OCI-LY1 (cell line): ENCODE results near the gene C19orf33.
A peak's percentile ranks its signal among the peaks of the same experiment; 100 is the strongest.

Source experiments
- H2AFZ ChIP-seq: fragments of 200-600 bp; sonication (generic), shearing (Covaris generic); 2 replicates; pipeline ENCODE4 v1.6.0; 2014; ENCODE audit warnings: antibody characterized with exemption, mild to moderate bottlenecking, low read length
- H3F3A ChIP-seq: fragments of 200-600 bp; sonication (generic), shearing (Covaris generic); 2 replicates; pipeline ENCODE4 v1.6.0; 2014; ENCODE audit warnings: mild to moderate bottlenecking, antibody characterized with exemption, low read length, moderate library complexity; ENCODE audit not compliant: insufficient read depth
- H3K27ac ChIP-seq: fragments of 200-600 bp; sonication (generic); 2 replicates; pipeline ENCODE4 v1.5.1; 2014; ENCODE audit warnings: low read length, mixed run types, mild to moderate bottlenecking, low read depth; ENCODE audit not compliant: poor library complexity, severe bottlenecking
- H3K27me3 ChIP-seq: fragments of 200-600 bp; sonication (generic); 2 replicates; pipeline ENCODE4 v1.6.0; 2014; ENCODE audit warnings: antibody characterized with exemption, mild to moderate bottlenecking, low read length, moderate library complexity; ENCODE audit not compliant: insufficient read depth
- H3K36me3 ChIP-seq: fragments of 200-600 bp; sonication (generic); 2 replicates; pipeline ENCODE4 v1.6.1; 2014; ENCODE audit warnings: mild to moderate bottlenecking, antibody characterized with exemption, low read length, moderate library complexity, mixed read lengths; ENCODE audit not compliant: insufficient read depth
- H3K4me1 ChIP-seq: fragments of 200-600 bp; sonication (generic); 2 replicates; pipeline ENCODE4 v1.5.1; 2014; ENCODE audit warnings: mild to moderate bottlenecking, low read length, moderate library complexity; ENCODE audit not compliant: insufficient read depth, severe bottlenecking
- H3K4me2 ChIP-seq: fragments of 200-600 bp; sonication (generic), shearing (Covaris generic); 2 replicates; pipeline ENCODE4 v1.6.1; 2014; ENCODE audit warnings: low read length
- H3K4me3 ChIP-seq: fragments of 200-600 bp; sonication (generic); 2 replicates; pipeline ENCODE4 v1.5.1; 2014; ENCODE audit warnings: low read length, low read depth, mild to moderate bottlenecking, mixed read lengths; ENCODE audit not compliant: poor library complexity, severe bottlenecking
- H3K79me2 ChIP-seq: fragments of 200-600 bp; shearing (Covaris generic); 2 replicates; pipeline ENCODE4 v1.6.1; 2016; ENCODE audit warnings: mixed run types, low read length, mixed read lengths; ENCODE audit not compliant: insufficient read depth
- H3K9ac ChIP-seq: fragments of 200-600 bp; sonication (generic), shearing (Covaris generic); 2 replicates; pipeline ENCODE4 v1.6.1; 2014; ENCODE audit warnings: mild to moderate bottlenecking, low read length, mixed read lengths
- H3K9me2 ChIP-seq: fragments of 200-600 bp; sonication (generic), shearing (Covaris generic); 2 replicates; pipeline ENCODE4 v1.6.1; 2014; ENCODE audit warnings: low read depth, mild to moderate bottlenecking, low read length, mixed read lengths
- H3K9me3 ChIP-seq: fragments of 200-600 bp; shearing (Covaris generic); 2 replicates; pipeline ENCODE4 v1.6.1; 2014; ENCODE audit warnings: low read length, mixed read lengths
- H4K20me1 ChIP-seq: fragments of 200-600 bp; sonication (generic), shearing (Covaris generic); 2 replicates; pipeline ENCODE4 v1.6.0; 2016; ENCODE audit warnings: mild to moderate bottlenecking, low read length; ENCODE audit not compliant: insufficient read depth
- CTCF ChIP-seq: fragments of 200-600 bp; sonication (generic), shearing (Covaris generic); IDR thresholded peaks from 2 replicates; pipeline ENCODE4 v1.5.1; 2017; ENCODE audit warnings: mild to moderate bottlenecking, antibody characterized with exemption, low read length, moderate library complexity, mixed read lengths
- EZH2 ChIP-seq: fragments of 200-600 bp; sonication (generic), shearing (Covaris generic); IDR thresholded peaks from 2 replicates; pipeline ENCODE4 v1.8.0; 2017; ENCODE audit warnings: borderline replicate concordance, mixed run types, mild to moderate bottlenecking, antibody characterized with exemption, low read length, moderate library complexity, mixed read lengths

The C19orf33 gene

GRCh38 chr19:38284422-38284821 lies 19.6 kb upstream of the C19orf33 start:
- Histone ChIP-seq H3K27me3 (no peaks in the 10 kb centered on the region), H3K9me2 (no peaks in the 10 kb centered on the region), H4K20me1 (no peaks in the 10 kb centered on the region), H3K4me1 (peaks cover 30% of the 10 kb centered on the region), H3K4me3 (no peak overlapping the region), H3K36me3 (peaks cover 48% of the 10 kb centered on the region), H3K27ac (peak overlapping the region; percentile 65), H3K79me2 (0 out of 2 replicates have a peak, but pooled peaks cover 5% of the 10 kb centered on the region), H3K4me2 (no peak overlapping the region), H3F3A (no peaks in the 10 kb centered on the region), H3K9ac (no peak overlapping the region; the same call in 1 of the 2 replicates), H2AFZ (no peak overlapping the region), H3K9me3 (no peaks in the 10 kb centered on the region)
- TF ChIP-seq CTCF: no peak
- TF ChIP-seq EZH2: no peak

DNA sequence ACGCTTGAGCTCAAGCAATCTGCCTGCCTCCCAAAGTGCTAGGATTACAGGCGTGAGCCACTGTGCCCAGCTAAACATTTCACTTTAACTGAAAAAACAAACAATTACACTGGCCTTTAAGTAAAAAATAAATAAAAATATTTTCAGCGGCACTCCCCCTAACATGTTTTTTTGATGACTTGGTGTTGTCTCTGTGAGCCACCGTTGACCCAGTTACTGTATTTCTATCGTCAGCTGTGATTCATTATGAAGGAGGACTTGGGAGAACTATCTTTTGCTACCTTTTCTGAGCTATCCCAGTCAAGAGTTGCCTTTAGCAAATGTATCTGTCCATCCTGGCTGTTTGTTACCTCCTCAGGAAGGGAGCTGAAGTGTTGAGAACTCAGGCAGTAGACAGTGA lies 18.5 kb upstream of the C19orf33 start:
- no peaks in the 10 kb centered on the region for H3F3A ChIP-seq
- H3K4me1 ChIP-seq: peaks cover 19% of the 10 kb centered on the region
- H3K9me2 ChIP-seq: no peaks in the 10 kb centered on the region
- H3K27me3 ChIP-seq: no peaks in the 10 kb centered on the region
- H3K9me3 ChIP-seq: no peaks in the 10 kb centered on the region
- H3K4me2 ChIP-seq: no peak overlapping the region
- H3K27ac ChIP-seq: no peak overlapping the region
- peaks cover 55% of the 10 kb centered on the region for H3K36me3 ChIP-seq
- H3K9ac ChIP-seq: no peak overlapping the region
- H3K4me3 ChIP-seq: no peak overlapping the region
- no peaks in the 10 kb centered on the region for H4K20me1 ChIP-seq
- TF ChIP-seq EZH2: no peak
- no peak for TF ChIP-seq CTCF
- no peak overlapping the region for H2AFZ ChIP-seq
- 0 out of 2 replicates have a peak, but pooled peaks cover 5% of the 10 kb centered on the region for H3K79me2 ChIP-seq

DNA sequence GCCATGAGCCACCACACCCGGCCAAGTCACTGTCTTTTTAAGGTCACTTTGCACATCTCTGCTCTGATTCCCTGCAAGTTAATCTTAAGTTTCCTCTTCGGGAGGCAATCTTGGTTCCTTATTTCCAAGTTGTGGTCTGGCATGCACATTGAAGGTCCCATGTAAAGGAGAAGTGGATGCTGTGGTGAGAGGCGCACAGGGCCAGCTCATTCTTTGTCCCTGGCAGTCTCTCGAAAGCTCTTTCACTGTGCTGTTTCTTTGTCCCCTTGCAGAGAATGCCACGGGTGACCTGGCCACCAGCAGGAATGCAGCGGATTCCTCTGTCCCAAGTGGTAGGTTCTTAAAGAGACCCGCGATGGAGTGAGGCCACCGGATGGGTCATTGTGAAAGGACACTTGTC lies 16.4 kb upstream of the C19orf33 start:
- H3K9me2 ChIP-seq: no peaks in the 10 kb centered on the region
- TF ChIP-seq EZH2: no peak
- TF ChIP-seq CTCF: no peak
- no peaks in the 10 kb centered on the region for H4K20me1 ChIP-seq
- H3K4me1 ChIP-seq: peaks cover 10% of the 10 kb centered on the region
- H3K4me2 ChIP-seq: no peak overlapping the region
- no peaks in the 10 kb centered on the region for H3K79me2 ChIP-seq
- H3K27me3 ChIP-seq: no peaks in the 10 kb centered on the region
- H3F3A ChIP-seq: no peaks in the 10 kb centered on the region
- H3K27ac ChIP-seq: no peak overlapping the region
- H3K9ac ChIP-seq: no peak overlapping the region
- no peak overlapping the region for H3K4me3 ChIP-seq
- peaks cover 66% of the 10 kb centered on the region for H3K36me3 ChIP-seq
- H2AFZ ChIP-seq: no peak overlapping the region
- H3K9me3 ChIP-seq: no peaks in the 10 kb centered on the region
